Keratinocyte (primary cell): ENCODE results near the gene KCNMB3.

Experiments
- EZH2 ChIP-seq: IDR thresholded peaks from one replicate; pipeline ENCODE4 v1.6.1; 2012; ENCODE audit warnings: inconsistent platforms, mild to moderate bottlenecking, low read length, moderate library complexity
- TF ChIP-seq, protein P1 (sequence below), 3 experiments: IDR thresholded peaks in 1 of 3; conservative IDR thresholded peaks in 1 of 3; optimal IDR thresholded peaks in 1 of 3; 2 replicates in 2 of 3; 3 replicates in 1 of 3; pipeline versions ENCODE3 to v1.5.1; 2011; ENCODE audit warnings: low read length in 3 of 3, mild to moderate bottlenecking in 3 of 3, moderate library complexity in 2 of 3, control low read depth in 1 of 3, inconsistent platforms in 1 of 3; ENCODE audit not compliant: insufficient read depth in 2 of 3; ENCODE audit errors: extremely low read depth in 1 of 3

DNA sequence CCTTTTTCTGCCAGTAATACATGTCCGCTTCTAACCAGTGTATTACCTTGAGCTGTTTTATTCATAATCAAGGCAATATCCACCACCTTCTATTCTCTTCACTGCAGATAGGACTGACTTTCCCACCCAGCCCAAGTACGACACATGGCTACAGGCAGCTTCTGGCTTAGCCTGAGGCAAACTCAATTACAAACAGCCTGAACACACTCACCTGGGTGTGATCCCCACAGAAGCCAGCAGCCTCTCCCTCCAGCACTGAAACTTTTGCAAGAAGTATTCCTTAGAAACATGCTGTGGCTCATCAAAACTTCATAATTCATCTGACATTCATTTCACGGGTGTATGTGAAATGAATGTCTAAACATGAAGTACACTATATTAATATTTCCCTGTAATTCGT lies 13.5 kb upstream of the KCNMB3 start:
- TF ChIP-seq, protein P1, sequence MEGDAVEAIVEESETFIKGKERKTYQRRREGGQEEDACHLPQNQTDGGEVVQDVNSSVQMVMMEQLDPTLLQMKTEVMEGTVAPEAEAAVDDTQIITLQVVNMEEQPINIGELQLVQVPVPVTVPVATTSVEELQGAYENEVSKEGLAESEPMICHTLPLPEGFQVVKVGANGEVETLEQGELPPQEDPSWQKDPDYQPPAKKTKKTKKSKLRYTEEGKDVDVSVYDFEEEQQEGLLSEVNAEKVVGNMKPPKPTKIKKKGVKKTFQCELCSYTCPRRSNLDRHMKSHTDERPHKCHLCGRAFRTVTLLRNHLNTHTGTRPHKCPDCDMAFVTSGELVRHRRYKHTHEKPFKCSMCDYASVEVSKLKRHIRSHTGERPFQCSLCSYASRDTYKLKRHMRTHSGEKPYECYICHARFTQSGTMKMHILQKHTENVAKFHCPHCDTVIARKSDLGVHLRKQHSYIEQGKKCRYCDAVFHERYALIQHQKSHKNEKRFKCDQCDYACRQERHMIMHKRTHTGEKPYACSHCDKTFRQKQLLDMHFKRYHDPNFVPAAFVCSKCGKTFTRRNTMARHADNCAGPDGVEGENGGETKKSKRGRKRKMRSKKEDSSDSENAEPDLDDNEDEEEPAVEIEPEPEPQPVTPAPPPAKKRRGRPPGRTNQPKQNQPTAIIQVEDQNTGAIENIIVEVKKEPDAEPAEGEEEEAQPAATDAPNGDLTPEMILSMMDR (optimal IDR thresholded peaks at IDR 0.05 in 1 of 3, IDR thresholded peaks at IDR 0.05 in 1 of 3, conservative IDR thresholded peaks at IDR 0.05 in 1 of 3; ENCODE audit: extremely low read depth in 1 of 3, insufficient read depth in 2 of 3, low read length in 3 of 3): no peak
- no peak for TF ChIP-seq EZH2
